NT2/D1 (cell line): Measurements from ENCODE around the gene SH2D3A.

Experiments
- DNase-seq: peaks from one replicate; pipeline ENCODE4 v3.0.0-alpha.2; 2011; ENCODE audit warnings: low read depth, low spot score
- H3K27me3 ChIP-seq: 2 replicates; pipeline ENCODE4 v1.6.0; 2011; ENCODE audit warnings: mild to moderate bottlenecking; ENCODE audit not compliant: insufficient read length, insufficient read depth
- H3K36me3 ChIP-seq: 2 replicates; pipeline ENCODE4 v1.6.1; 2011; ENCODE audit warnings: mild to moderate bottlenecking, low read length, mixed read lengths; ENCODE audit not compliant: insufficient read depth, insufficient read length
- H3K4me1 ChIP-seq: 2 replicates; pipeline ENCODE4 v1.5.1; 2011; ENCODE audit not compliant: insufficient read depth, insufficient read length
- H3K4me3 ChIP-seq: 2 replicates; pipeline ENCODE4 v1.5.1; 2011; ENCODE audit warnings: low read depth; ENCODE audit not compliant: insufficient read length
- H3K9ac ChIP-seq: 2 replicates; pipeline ENCODE4 v1.6.0; 2011; ENCODE audit warnings: low read depth; ENCODE audit not compliant: insufficient read length
- H3K9me3 ChIP-seq: 2 replicates; pipeline ENCODE4 v1.5.1; 2011; ENCODE audit warnings: mild to moderate bottlenecking, low read length; ENCODE audit not compliant: insufficient read depth
- SUZ12 ChIP-seq: IDR thresholded peaks from 2 replicates; pipeline ENCODE4 v1.6.1; 2011; ENCODE audit not compliant: insufficient read length, insufficient read depth; ENCODE audit errors: extremely low read depth
- YY1 ChIP-seq: IDR thresholded peaks from 2 replicates; pipeline ENCODE4 v1.6.1; 2011; ENCODE audit not compliant: insufficient read length, insufficient read depth
- ZNF274 ChIP-seq: IDR thresholded peaks from 2 replicates; pipeline ENCODE4 v1.6.1; 2011; ENCODE audit warnings: mild to moderate bottlenecking, low read depth, low read length

Gene SH2D3A

DNA sequence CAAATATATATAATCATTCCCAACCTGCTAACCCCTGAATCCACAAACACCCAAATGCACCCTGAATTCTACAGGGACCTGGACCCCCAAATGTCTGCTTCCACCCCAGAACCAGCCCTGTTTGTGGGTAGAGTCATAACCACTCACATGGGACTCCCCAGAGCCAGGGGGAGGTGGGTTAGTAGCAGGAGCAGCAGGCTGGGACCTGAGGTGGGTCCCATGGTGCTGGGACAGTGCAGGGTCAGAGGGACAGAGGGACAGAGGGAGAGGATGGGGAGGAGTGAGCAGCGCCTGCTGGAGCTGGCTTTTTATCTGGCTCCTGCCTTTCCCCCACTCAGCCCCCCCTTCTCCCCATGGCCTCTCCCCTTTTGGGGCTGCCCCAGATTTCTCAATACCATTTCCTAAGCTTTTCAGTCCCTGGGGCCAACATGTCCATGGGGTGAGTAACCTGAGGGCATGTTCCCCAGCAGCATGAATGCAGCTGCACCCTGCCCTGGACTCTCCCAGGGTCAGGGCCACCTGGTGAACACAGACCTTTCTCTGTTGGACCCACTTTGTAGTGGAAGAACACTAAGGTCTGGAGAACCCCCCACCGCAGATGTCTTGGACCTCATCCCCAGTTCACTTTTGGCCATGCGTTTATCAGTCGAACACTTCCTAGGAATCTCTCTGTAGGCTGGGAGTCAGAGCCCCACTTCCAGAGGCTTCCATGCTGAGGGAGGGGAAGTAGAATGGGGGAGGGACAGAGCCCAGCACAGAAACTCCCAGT is 46.7 kb downstream of the SH2D3A start, which contains the start of gene C3:
Gene C3 (minus strand): TSS at position 282 of the 769 bp plus-strand sequence. CDS start 61 bp downstream, at position 221.
- H3K27me3 ChIP-seq: no peaks in the 10 kb centered on the region
- DNase-seq: no peak
- H3K4me1 ChIP-seq: peaks cover 10% of the 10 kb centered on the region
- no peaks in the 10 kb centered on the region for H3K9me3 ChIP-seq
- H3K9ac ChIP-seq: no peak within 1 kb of the TSS
- no peak within 1 kb of the TSS for H3K4me3 ChIP-seq
- TF ChIP-seq SUZ12 (no peak), ZNF274 (no peak), YY1 (no peak)
- H3K36me3 ChIP-seq: no peaks in the 10 kb centered on the region

DNA sequence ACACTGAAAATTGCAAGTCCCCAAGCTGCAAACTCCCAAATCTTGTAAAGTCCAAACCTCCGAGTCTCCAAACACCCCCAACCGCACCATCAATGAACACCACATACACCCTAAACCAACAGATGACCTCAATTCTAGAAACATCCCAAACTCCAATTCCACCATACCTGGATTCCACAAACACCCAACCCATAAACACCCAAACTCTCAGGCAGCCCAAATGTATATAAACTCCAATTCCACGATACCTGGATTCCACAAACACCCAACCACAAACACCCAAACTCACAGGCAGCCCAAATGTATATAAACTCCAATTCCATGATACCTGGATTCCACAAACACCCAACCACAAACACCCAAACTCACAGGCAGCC is 47.3 kb downstream of the SH2D3A start:
- H3K27me3 ChIP-seq: no peaks in the 10 kb centered on the region
- no peak overlapping the region for H3K9ac ChIP-seq
- H3K9me3 ChIP-seq: no peaks in the 10 kb centered on the region
- H3K4me3 ChIP-seq: no peak overlapping the region
- no peaks in the 10 kb centered on the region for H3K36me3 ChIP-seq
- no peak for TF ChIP-seq ZNF274
- TF ChIP-seq YY1: no peak
- TF ChIP-seq SUZ12: no peak
- peaks cover 10% of the 10 kb centered on the region for H3K4me1 ChIP-seq
- no peak for DNase-seq

DNA sequence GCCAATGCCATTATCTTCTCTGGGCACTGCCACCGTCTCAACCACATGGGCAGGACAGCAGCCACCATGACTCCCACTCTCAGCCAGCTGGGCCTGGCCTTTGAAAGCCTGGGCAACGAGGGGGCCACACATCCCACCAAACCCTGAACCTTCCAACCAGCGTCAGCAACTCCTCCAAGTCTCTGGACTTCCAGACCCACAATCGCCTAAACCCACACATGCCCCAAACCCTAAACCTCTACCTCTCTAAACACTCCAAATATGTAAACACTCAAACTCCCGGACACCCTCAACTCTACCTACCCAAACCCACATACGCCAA is 47.7 kb downstream of the SH2D3A start:
- DNase-seq: no peak

DNA sequence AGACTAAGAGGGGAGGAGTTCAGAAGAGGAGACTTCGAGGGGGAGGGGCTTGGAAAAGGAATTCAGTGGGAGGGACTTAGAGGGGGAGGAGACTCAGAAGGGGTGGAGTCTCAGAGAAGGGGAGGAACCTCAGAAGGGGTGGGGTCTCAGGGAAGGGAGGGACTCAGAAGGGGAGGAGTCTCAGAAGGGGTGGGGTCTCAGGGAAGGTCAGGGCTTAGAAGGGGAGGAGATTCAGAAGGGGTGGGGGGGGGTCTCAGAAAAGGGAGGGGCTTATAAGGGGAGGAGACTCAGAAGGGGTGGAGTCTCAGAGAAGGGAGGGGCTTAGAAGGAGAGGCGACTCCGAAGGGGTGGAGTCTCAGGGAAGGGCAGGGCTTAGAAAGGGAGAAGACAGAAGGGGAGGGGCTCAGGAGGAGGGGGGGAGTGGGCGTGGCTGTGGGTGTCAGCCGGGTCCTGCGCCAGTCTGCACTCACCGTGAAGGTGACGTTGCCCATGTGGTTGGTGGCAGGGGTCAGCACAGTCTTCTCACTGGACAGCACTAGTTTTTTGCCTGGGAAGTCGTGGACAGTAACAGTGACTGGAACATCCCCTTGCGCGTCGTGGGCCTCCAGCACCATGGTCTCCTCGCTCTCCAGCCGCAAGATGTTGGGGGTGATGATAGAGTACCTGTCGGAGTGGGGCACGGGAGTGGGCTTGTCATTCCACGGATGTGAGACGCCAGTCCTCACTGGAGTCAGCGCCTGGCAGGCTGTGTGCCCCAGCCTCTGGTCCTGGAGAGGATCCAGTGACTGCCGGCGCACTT is 48.3 kb downstream of the SH2D3A start:
- peaks cover 8% of the 10 kb centered on the region for H3K4me1 ChIP-seq
- H3K4me3 ChIP-seq: no peak overlapping the region
- H3K9me3 ChIP-seq: no peaks in the 10 kb centered on the region
- no peak for TF ChIP-seq ZNF274
- no peak for TF ChIP-seq YY1
- TF ChIP-seq SUZ12: no peak
- no peak for DNase-seq
- no peak overlapping the region for H3K9ac ChIP-seq
- H3K36me3 ChIP-seq: no peaks in the 10 kb centered on the region
- H3K27me3 ChIP-seq: no peaks in the 10 kb centered on the region

More for the DNA sequence above, 47.7 kb downstream of the SH2D3A start:
- peaks cover 6% of the 10 kb centered on the region for H3K4me1 ChIP-seq
- no peak overlapping the region for H3K9ac ChIP-seq
- no peak overlapping the region for H3K4me3 ChIP-seq
- no peaks in the 10 kb centered on the region for H3K27me3 ChIP-seq
- TF ChIP-seq ZNF274: no peak
- no peak for TF ChIP-seq YY1
- H3K36me3 ChIP-seq: no peaks in the 10 kb centered on the region
- H3K9me3 ChIP-seq: no peaks in the 10 kb centered on the region

- no peak overlapping the region for H3K4me3 ChIP-seq
- TF ChIP-seq ZNF274 (no peak), YY1 (no peak), SUZ12 (no peak)
- no peak for DNase-seq
- no peak overlapping the region for H3K9ac ChIP-seq
- no peaks in the 10 kb centered on the region for H3K9me3 ChIP-seq
- no peaks in the 10 kb centered on the region for H3K36me3 ChIP-seq
- no peaks in the 10 kb centered on the region for H3K27me3 ChIP-seq
- peaks cover 8% of the 10 kb centered on the region for H3K4me1 ChIP-seq
Measured at GRCh38 chr19:6718111-6718740, 49.0 kb downstream of the SH2D3A start.

DNA sequence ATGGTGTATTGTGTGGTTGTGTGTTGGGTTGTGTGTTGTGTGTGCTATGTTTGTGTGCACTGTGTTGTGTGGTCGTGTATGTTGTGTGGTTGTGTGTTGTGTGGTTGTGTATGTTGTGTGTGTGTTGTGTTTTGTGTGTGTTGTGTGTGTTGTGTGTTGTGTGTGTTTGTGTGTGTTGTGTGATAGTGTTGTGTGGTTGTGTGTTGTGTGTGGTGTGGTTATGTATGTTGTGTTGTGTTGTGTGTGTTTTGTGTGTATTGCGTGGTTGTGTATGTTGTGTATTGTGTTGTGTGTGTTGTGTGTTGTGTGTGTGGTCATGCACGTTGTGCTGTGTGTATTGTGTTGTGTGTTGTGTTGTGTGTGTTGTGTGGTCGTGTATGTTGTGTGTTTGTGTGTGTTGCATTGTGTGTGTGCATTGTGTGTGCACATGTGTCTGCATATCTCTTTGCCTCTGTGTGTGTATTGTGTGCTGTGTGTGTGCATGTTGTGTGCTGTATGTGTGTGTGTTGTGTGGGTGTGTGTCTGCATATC is 49.7 kb downstream of the SH2D3A start:
- Histone ChIP-seq H3K27me3 (no peaks in the 10 kb centered on the region), H3K9me3 (no peaks in the 10 kb centered on the region), H3K36me3 (no peaks in the 10 kb centered on the region), H3K4me1 (peaks cover 8% of the 10 kb centered on the region), H3K9ac (no peak overlapping the region), H3K4me3 (no peak overlapping the region)
- TF ChIP-seq YY1 (no peak), SUZ12 (no peak), ZNF274 (no peak)
- no peak for DNase-seq

GRCh38 chr19:6717036-6717435 is 50.2 kb downstream of the SH2D3A start:
- peaks cover 2% of the 10 kb centered on the region for H3K36me3 ChIP-seq
- H3K4me3 ChIP-seq: no peak overlapping the region
- no peaks in the 10 kb centered on the region for H3K9me3 ChIP-seq
- no peak for TF ChIP-seq ZNF274
- TF ChIP-seq YY1: no peak
- no peak for TF ChIP-seq SUZ12
- H3K27me3 ChIP-seq: no peaks in the 10 kb centered on the region
- DNase-seq: no peak
- no peak overlapping the region for H3K9ac ChIP-seq
- peaks cover 8% of the 10 kb centered on the region for H3K4me1 ChIP-seq
